CD14-positive monocyte (primary cell): ENCODE data around the gene RYK. TPM values are rescaled to one million over a fixed set of nuclear protein-coding genes. Genes with fewer than 3 reads are reported as not detected.

Experiments used
- DNase-seq, 3 donors: peaks; one replicate each; pipeline ENCODE4 v3.0.0-alpha.2; 2011 to 2022
- H2AFZ ChIP-seq: 2 replicates; pipeline ENCODE4 v1.6.0; 2012; ENCODE audit warnings: mild to moderate bottlenecking, low read depth, low read length, inconsistent platforms; ENCODE audit not compliant: insufficient read depth, poor library complexity, severe bottlenecking
- H3K27ac ChIP-seq, 2 donors: 1 replicate in 1 of 2; 2 replicates in 1 of 2; pipeline ENCODE4 v1.5.1; 2012 to 2013; ENCODE audit warnings: low read length in 2 of 2, control low read depth in 1 of 2, inconsistent platforms in 1 of 2, low read depth in 1 of 2, mild to moderate bottlenecking in 1 of 2
- H3K27me3 ChIP-seq, 2 donors: one replicate each; pipeline versions ENCODE4 v1.6.0 to v1.6.1; 2011 to 2013; ENCODE audit warnings: low read length in 2 of 2; ENCODE audit not compliant: control insufficient read depth in 2 of 2, insufficient read depth in 2 of 2
- H3K36me3 ChIP-seq, 2 donors: replicated peaks in 1 of 2; 1 replicate in 1 of 2; 2 replicates in 1 of 2; pipeline versions ENCODE4 v1.5.1 to v1.6.1; 2012 to 2013; ENCODE audit warnings: low read length in 2 of 2, control low read depth in 1 of 2, inconsistent platforms in 1 of 2, mild to moderate bottlenecking in 1 of 2; ENCODE audit not compliant: insufficient read depth in 2 of 2, control insufficient read depth in 1 of 2
- H3K4me1 ChIP-seq, 2 donors: 1 replicate in 1 of 2; 2 replicates in 1 of 2; pipeline versions ENCODE4 v1.5.1 to v1.6.1; 2012 to 2013; ENCODE audit warnings: low read length in 2 of 2, control low read depth in 1 of 2, inconsistent platforms in 1 of 2, mild to moderate bottlenecking in 1 of 2, moderate library complexity in 1 of 2; ENCODE audit not compliant: insufficient read depth in 2 of 2, control insufficient read depth in 1 of 2
- H3K4me2 ChIP-seq: replicated peaks from 2 replicates; pipeline ENCODE3; 2012; ENCODE audit warnings: low read length, moderate library complexity, mild to moderate bottlenecking; ENCODE audit not compliant: poor library complexity, severe bottlenecking; ENCODE audit errors: extremely low read depth
- H3K4me3 ChIP-seq, 3 experiments: fragments of 200-600 bp in 1 of 3; sonication (generic) in 1 of 3; replicated peaks in 1 of 3; 1 replicate in 2 of 3; 2 replicates in 1 of 3; pipeline ENCODE4 v1.5.1; 2011 to 2013; ENCODE audit warnings: low read length in 3 of 3, mild to moderate bottlenecking in 3 of 3, control low read depth in 2 of 3, low read depth in 2 of 3, inconsistent platforms in 1 of 3, moderate library complexity in 1 of 3
- H3K79me2 ChIP-seq: 2 replicates; pipeline ENCODE4 v1.6.0; 2012; ENCODE audit warnings: mild to moderate bottlenecking, control low read depth, inconsistent platforms, low read length, moderate library complexity; ENCODE audit not compliant: insufficient read depth
- H3K9ac ChIP-seq: 2 replicates; pipeline ENCODE4 v1.6.0; 2017; ENCODE audit warnings: low read length, mild to moderate bottlenecking; ENCODE audit not compliant: insufficient read depth, poor library complexity, severe bottlenecking
- H3K9me3 ChIP-seq, 2 donors: replicated peaks in 1 of 2; 1 replicate in 1 of 2; 2 replicates in 1 of 2; pipeline versions ENCODE4 v1.5.1 to v1.6.1; 2012 to 2013; ENCODE audit warnings: low read length in 2 of 2, control low read depth in 1 of 2; ENCODE audit not compliant: control insufficient read depth in 1 of 2, insufficient read depth in 1 of 2
- H4K20me1 ChIP-seq: 2 replicates; pipeline ENCODE4 v1.6.0; 2012; ENCODE audit warnings: mild to moderate bottlenecking, low read length, control low read depth, moderate library complexity; ENCODE audit not compliant: insufficient read depth
- H3K27ac Mint-ChIP-seq, 7 donors: one replicate each; pipeline ENCODE4 v1.8.0; 2020; ENCODE audit warnings: mild to moderate bottlenecking in 7 of 7, mixed read lengths in 7 of 7, moderate library complexity in 6 of 7, inconsistent platforms in 2 of 7
- H3K27me3 Mint-ChIP-seq, 3 donors: one replicate each; pipeline ENCODE4 v1.8.0; 2021 to 2022; ENCODE audit warnings: low read depth in 3 of 3, mild to moderate bottlenecking in 3 of 3, mixed read lengths in 3 of 3, moderate library complexity in 3 of 3, inconsistent platforms in 1 of 3
- H3K36me3 Mint-ChIP-seq, 2 donors: one replicate each; pipeline ENCODE4 v1.8.0; 2020; ENCODE audit warnings: mixed read lengths in 2 of 2, inconsistent platforms in 1 of 2, mild to moderate bottlenecking in 1 of 2
- H3K4me1 Mint-ChIP-seq: one replicate; pipeline ENCODE4 v1.8.0; 2020; ENCODE audit warnings: mild to moderate bottlenecking, mixed read lengths
- H3K4me3 Mint-ChIP-seq, 2 donors: one replicate each; pipeline ENCODE4 v1.8.0; 2020; ENCODE audit warnings: mild to moderate bottlenecking in 2 of 2, mixed read lengths in 2 of 2, moderate library complexity in 1 of 2
- H3K9me3 Mint-ChIP-seq, 7 donors: one replicate each; pipeline ENCODE4 v1.8.0; 2020 to 2022; ENCODE audit warnings: mixed read lengths in 7 of 7, mild to moderate bottlenecking in 6 of 7, moderate library complexity in 6 of 7, inconsistent platforms in 2 of 7
- CTCF ChIP-seq: fragments of 200-600 bp; IDR thresholded peaks from one replicate; pipeline ENCODE4 v1.8.0; 2022; ENCODE audit warnings: antibody characterized with exemption, mild to moderate bottlenecking
- WGBS: methylation state at CpG from one replicate; pipeline ENCODE4 v1.1.5; 2013; ENCODE audit warnings: missing lambda C conversion rate; ENCODE audit not compliant: insufficient coverage; 5-methylcytosine and 5-hydroxymethylcytosine counted together
- intact Hi-C, 2 donors: fragments of 100-400 bp; cut with micrococcal nuclease; formaldehyde crosslinking; loops; one replicate each; pipeline versions ENCODE4 v1.15.0 to v1.15.1; 2023
- polyA plus RNA-seq, 3 donors: library from polyadenylated mRNA; depleted of rRNA in 1 of 3; unstranded in 2 of 3; stranded (reverse) in 1 of 3; fragments of 300-500 nt in 2 of 3; fragments of >200 nt in 1 of 3; fragmentation: Illumina TruSeq in 2 of 3; gene quantifications; 1 replicate in 2 of 3; 2 replicates in 1 of 3; pipeline ENCODE4 v1.2.3, GENCODE V29; 2012 to 2021

The RYK gene
- polyA plus RNA-seq, 3 donors, result 3.5 to 14.2 (median 5.0) TPM

- Histone ChIP-seq H3K4me2 (no peak overlapping the region), H3K9me3 (no peaks in the 10 kb centered on the region), H3K79me2 (no peaks in the 10 kb centered on the region), H2AFZ (no peak overlapping the region), H4K20me1 (peaks cover 17% of the 10 kb centered on the region), H3K36me3 (peaks cover 12 to 23% of the 10 kb centered on the region in 2 donors), H3K4me1 (no peaks in the 10 kb centered on the region), H3K27ac (no peak overlapping the region), H3K27me3 (no peaks in the 10 kb centered on the region), H3K9ac (no peak overlapping the region), H3K4me3 (no peak overlapping the region)
- 59% methylated on average over 2 of the region's 2 CpGs for WGBS
- Mint-ChIP-seq H3K4me1 (peaks cover 2% of the 10 kb centered on the region), H3K4me3 (no peak overlapping the region), H3K27ac (no peak overlapping the region), H3K36me3 (peaks cover 29 to 33% of the 10 kb centered on the region in 2 donors), H3K9me3 (no peaks in the 10 kb centered on the region), H3K27me3 (peaks cover 0 to 1% (median 0%) of the 10 kb centered on the region in 3 donors)
- intact Hi-C loops, result loop anchor here (5.0 kb wide), 1 partner anchor 258 kb away; no protein-coding TSS in a partner anchor
- no peak for TF ChIP-seq CTCF
- DNase-seq, result no peak
These were observed 36.4 kb downstream of the RYK start for GRCh38 chr3:134214239-134214638.

DNA sequence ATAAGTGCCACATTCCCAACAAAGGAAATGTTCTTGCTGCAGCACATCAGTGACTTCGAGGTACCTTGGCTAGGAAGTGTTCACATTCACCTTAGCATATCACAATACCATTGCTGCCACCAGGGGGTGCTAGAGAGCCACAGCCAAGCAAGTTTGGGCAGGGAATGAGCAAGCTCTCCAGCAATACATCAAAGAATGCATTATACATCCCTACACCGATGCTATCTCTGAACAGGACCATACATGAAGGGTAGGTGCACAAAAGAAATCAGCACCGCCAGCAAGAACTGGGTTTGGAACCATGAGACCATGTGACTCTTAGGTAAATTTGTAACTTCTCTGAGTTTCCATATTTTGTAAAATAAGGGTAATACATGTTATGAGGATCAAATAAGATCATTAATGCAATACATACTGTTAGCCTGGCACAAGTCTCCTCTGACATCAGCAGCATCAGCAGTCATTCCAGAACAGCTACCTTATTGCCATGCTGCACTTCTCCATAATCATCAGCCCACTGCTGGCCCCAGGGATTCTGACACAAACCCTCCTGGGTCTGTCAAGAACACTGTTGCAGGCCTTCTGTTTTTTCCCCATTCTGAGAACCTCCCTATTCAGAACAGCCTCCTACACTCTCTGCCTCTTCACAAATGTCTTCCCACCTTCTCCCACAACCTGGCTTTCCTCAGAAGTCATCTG is 37.5 kb downstream of the RYK start:
- H3K36me3 ChIP-seq, result peaks cover 17 to 35% of the 10 kb centered on the region in 2 donors
- Mint-ChIP-seq H3K27ac (no peak overlapping the region), H3K27me3 (peaks cover 0 to 1% (median 0%) of the 10 kb centered on the region in 3 donors), H3K4me3 (no peak overlapping the region), H3K4me1 (peaks cover 2% of the 10 kb centered on the region), H3K9me3 (no peaks in the 10 kb centered on the region), H3K36me3 (peaks cover 24 to 28% of the 10 kb centered on the region in 2 donors)
- no peaks in the 10 kb centered on the region for H3K4me1 ChIP-seq
- intact Hi-C loops, result loop anchor here (5.0 kb wide), 1 partner anchor 259 kb away; no protein-coding TSS in a partner anchor
- H2AFZ ChIP-seq, result no peak overlapping the region
- no peaks in the 10 kb centered on the region for H3K9me3 ChIP-seq
- no peak overlapping the region for H3K27ac ChIP-seq
- peak; percentile 97 for TF ChIP-seq CTCF
- no peaks in the 10 kb centered on the region for H3K27me3 ChIP-seq
- H3K79me2 ChIP-seq, result no peaks in the 10 kb centered on the region
- H3K4me2 ChIP-seq, result no peak overlapping the region
- H3K9ac ChIP-seq, result no peak overlapping the region
- H3K4me3 ChIP-seq, result no peak overlapping the region
- 0% methylated on average over 1 of the region's 3 CpGs for WGBS
- H4K20me1 ChIP-seq, result peaks cover 17% of the 10 kb centered on the region
- peak; percentile 41 to 57 (median 53) for DNase-seq
